NCI-H1930 (cell line): Measurements from ENCODE around the gene GFRA3.

Source experiments
- DNase-seq, 2 experiments: peaks; one replicate each; lab custom pipeline; 2025; lab: John Stamatoyannopoulos, UW

The GFRA3 gene

GRCh38 chr5:138246822-138247221 lies 27.6 kb downstream of the GFRA3 start:
- no peak for DNase-seq

GRCh38 chr5:138246334-138246733 lies 28.1 kb downstream of the GFRA3 start:
- no peak for DNase-seq

- DNase-seq: no peak
These were observed 28.7 kb downstream of the GFRA3 start for GRCh38 chr5:138245717-138246116.

GRCh38 chr5:138243794-138244193 lies 30.6 kb downstream of the GFRA3 start:
- no peak for DNase-seq

GRCh38 chr5:138241688-138242571 lies 32.5 kb downstream of the GFRA3 start:
- DNase-seq: peak in 1 of 2 experiments; percentile 8

- DNase-seq: no peak
These were observed 33.6 kb downstream of the GFRA3 start for GRCh38 chr5:138240650-138241385.

- DNase-seq: no peak
These were observed 36.4 kb downstream of the GFRA3 start for GRCh38 chr5:138238034-138238433.

- no peak for DNase-seq
These were observed 39.8 kb downstream of the GFRA3 start for GRCh38 chr5:138234651-138235050.

- DNase-seq: no peak
These were observed 41.1 kb downstream of the GFRA3 start for GRCh38 chr5:138233280-138233679.

GRCh38 chr5:138230981-138231589 lies 43.3 kb downstream of the GFRA3 start:
- no peak for DNase-seq

- DNase-seq: no peak
These were observed 44.2 kb downstream of the GFRA3 start for GRCh38 chr5:138230261-138230660.

GRCh38 chr5:138229387-138229786 lies 45.0 kb downstream of the GFRA3 start:
- DNase-seq: no peak

GRCh38 chr5:138226910-138227309 lies 47.5 kb downstream of the GFRA3 start:
- no peak for DNase-seq

GRCh38 chr5:138224712-138225111 lies 49.7 kb downstream of the GFRA3 start:
- no peak for DNase-seq

GRCh38 chr5:138223532-138223931 lies 50.9 kb downstream of the GFRA3 start:
- no peak for DNase-seq

GRCh38 chr5:138216799-138217198 lies 57.6 kb downstream of the GFRA3 start:
- no peak for DNase-seq

- peak; percentile 93 to 96 for DNase-seq
These were observed 61.0 kb downstream of the GFRA3 start, which contains the start of gene CDC23 for GRCh38 chr5:138213161-138214029. CDC23 (minus strand) TSS chr5:138213323; CDS start chr5:138213312, 11 bp downstream.

GRCh38 chr5:138212828-138213160 lies 61.6 kb downstream of the GFRA3 start:
- no peak for DNase-seq

GRCh38 chr5:138210985-138211384 lies 63.4 kb downstream of the GFRA3 start:
- DNase-seq: no peak
